Embryonic facial prominence (tissue), 1 donor: Measurements from ENCODE around the gene LRFN3.
A peak's percentile ranks its signal among the peaks of the same experiment; 100 is the strongest.
"Not testable (repeated sequence)": the region's sequence is repeated elsewhere in the genome, so short reads cannot be mapped to it uniquely, and the experiment has no call there.

ENCODE experiments used
- DNase-seq: peaks from one replicate; pipeline ENCODE4 v3.0.0-alpha.2; 2016; ENCODE audit errors: extremely low spot score

The LRFN3 gene, protein sequence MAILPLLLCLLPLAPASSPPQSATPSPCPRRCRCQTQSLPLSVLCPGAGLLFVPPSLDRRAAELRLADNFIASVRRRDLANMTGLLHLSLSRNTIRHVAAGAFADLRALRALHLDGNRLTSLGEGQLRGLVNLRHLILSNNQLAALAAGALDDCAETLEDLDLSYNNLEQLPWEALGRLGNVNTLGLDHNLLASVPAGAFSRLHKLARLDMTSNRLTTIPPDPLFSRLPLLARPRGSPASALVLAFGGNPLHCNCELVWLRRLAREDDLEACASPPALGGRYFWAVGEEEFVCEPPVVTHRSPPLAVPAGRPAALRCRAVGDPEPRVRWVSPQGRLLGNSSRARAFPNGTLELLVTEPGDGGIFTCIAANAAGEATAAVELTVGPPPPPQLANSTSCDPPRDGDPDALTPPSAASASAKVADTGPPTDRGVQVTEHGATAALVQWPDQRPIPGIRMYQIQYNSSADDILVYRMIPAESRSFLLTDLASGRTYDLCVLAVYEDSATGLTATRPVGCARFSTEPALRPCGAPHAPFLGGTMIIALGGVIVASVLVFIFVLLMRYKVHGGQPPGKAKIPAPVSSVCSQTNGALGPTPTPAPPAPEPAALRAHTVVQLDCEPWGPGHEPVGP

DNA sequence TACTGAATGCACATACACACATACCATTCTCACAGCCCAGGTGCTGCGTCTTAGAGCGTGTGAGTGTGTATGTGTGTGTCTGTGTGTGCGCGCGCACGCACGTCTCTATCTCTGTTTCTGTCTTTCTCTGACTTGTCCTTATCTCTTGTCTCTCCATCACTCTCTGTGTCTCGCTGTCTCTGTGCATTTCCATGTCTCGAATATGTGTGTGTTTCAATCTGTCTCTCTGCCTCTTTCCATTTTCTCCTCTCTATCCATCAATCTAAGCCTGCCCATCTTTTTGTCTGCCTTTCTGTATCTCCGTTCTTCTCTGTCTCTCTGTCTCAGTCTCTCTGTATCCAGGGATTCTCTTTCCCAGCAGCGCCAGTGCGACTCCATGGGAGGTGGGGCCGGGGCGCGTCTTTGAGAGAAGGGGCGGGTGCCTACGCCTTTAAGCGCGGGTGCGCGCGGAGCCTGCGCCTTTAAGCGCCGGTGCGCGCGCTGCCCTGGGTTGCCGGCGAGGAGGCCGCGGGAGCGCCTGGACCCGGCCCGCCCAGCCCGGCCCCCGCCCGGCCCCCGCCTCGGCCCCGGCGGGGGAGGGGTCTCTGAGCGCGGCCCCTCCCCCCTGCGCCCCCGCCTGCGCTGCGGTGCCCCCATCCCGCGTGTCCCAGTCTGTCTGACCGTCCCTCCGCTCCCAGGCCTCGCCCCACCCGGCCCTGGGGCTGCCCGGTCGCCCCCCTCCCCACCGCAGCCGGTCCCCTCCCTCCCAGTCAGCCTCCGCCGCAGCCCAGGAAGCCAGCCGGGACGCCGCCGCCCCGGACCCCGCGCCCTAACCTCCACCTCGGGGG is at the start of gene LRFN3:
Gene LRFN3, plus strand, starts transcription at position 464 of the 827 bp plus-strand sequence. CDS start 3,052 bp downstream, outside the sequence.
- DNase-seq = no peak

DNA sequence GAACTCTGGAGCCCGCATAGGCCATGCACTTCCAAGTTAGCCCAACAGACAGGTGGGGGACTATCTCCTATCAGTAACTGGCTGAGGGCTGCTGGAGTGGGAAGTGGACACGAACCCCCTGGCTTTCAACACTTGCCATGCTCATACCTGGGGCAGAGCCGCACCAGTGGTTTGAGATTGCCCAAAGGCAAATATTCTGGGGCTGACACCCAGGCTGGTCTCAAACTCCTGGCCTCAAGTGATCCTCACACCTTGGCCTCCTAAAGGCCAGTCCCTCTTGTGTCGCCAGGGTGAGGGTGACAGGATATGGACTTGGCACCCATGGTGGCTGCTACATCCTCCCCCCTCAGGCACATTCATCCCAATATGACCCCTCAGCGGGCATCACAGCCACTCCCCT is 49.0 kb upstream of the LRFN3 start:
- no peak for DNase-seq

DNA sequence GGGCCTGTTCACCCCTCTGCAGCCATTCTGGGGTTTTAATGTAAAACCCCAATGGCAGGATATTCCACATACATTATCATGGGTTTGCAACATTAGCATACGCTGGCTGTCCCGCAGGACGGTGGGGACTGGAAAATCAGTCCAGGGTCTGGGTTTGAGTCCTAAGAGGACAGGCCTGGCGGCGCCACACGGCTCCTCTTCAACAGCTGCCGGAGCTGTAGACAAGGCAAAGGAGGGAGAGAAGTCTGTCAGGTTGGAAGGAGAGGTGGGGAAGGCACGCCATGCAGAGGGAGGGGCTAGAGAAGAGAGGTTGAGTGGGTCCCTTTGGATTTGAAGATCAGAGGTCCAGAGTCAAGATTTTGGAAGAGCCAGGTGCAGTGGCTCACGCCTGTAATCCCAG is 47.8 kb upstream of the LRFN3 start:
- no peak for DNase-seq

DNA sequence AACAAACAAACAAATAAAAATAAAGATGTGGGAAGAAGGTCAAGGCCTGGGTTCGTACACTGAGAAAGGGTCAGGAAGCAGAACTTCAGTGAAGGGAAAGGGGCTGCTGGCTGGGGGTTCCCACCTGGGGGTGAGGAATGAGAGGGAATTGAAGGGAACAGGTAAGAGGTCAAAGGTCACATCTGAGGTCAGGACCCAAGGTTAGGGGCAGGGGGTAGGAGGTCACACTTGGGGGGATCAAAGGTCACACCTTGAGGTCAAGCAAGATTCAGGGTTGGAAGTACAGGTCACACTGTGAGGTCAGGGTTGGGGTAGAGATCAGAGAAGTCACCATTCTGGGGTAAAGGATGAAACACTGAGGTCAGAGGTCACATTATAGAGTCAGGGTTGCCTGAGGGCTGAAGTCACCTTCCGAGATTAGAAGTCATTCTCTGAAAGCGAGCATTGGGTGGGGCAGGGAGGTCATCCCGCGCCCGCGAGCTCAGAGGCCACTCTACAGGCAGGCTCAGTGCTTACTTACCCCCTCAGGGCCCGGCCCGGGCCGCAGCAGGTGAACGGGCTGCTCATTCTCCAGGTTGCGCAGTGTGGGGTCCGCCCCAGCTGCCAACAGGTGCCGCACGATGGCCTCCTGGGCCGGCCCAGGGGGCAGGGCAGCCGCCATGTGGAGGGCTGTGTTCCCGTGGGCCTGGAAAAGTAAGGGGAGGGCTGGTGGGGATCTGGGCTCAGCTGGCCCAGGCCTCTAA is 46.6 kb upstream of the LRFN3 start:
- DNase-seq = no peak

DNA sequence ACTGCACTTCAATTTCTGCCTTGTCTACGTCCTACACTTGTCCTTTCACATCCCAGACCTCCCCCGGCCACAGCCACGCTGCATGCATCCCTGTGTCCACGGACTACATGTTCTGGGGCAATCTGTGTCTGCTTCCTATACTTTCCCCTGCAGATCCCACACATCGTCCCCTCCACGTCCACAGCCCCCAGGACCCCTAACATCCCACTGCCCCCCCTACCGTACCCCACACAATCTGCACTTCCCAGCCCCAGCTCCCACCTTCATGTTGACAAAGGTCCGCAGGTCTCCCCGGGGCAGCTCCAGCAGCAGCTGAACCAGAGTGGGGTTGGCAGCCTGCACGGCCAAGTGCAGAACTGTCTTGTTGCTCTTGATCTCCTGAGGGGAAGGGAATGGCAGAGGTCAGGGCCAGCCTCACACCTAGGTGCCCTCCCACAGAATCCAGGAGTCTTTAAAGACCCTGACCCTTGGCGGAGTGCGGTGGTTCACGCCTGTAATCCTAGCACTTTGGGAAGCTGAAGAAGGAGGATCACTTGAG is 46.0 kb upstream of the LRFN3 start:
- DNase-seq = no peak

DNA sequence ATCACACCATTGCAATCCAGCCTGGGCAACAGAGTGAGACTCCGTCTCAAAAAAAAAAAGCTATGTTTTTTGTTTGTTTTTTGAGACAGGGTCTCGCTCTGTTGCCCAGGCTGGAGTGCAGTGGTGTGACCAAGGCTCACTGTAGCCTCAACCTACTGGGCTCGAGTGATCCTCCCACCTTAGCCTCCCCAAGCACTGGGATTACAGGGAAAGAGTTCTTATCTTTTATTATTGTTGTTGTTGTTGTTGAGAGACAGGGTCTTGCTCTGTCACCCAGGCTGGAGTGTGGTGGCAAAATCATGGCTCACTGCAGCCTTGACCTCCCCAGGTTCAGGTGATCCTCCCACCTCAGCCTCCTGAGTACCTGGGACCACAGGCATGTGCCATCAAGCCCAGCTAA is 44.4 kb upstream of the LRFN3 start:
- not testable (repeated sequence) for DNase-seq

DNA sequence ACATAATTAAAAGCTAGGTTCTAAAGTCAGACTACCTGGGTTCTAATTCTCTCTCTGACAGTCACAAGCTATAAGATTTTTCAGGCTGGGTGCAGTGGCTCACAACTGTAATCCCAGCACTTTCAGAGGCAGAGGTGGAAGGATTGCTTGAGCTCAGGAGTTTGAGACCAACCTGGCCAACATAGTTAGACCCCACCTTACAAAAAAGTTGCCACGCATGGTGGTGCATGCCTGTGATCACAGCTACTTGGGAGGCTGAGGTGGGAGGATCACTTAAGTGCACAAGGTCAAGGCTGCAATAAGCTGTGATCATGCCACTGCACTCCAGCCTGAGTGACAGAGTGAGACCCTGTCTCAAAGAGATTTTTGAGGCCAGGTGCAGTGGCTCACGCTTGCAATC is 41.8 kb upstream of the LRFN3 start:
- no peak for DNase-seq

DNA sequence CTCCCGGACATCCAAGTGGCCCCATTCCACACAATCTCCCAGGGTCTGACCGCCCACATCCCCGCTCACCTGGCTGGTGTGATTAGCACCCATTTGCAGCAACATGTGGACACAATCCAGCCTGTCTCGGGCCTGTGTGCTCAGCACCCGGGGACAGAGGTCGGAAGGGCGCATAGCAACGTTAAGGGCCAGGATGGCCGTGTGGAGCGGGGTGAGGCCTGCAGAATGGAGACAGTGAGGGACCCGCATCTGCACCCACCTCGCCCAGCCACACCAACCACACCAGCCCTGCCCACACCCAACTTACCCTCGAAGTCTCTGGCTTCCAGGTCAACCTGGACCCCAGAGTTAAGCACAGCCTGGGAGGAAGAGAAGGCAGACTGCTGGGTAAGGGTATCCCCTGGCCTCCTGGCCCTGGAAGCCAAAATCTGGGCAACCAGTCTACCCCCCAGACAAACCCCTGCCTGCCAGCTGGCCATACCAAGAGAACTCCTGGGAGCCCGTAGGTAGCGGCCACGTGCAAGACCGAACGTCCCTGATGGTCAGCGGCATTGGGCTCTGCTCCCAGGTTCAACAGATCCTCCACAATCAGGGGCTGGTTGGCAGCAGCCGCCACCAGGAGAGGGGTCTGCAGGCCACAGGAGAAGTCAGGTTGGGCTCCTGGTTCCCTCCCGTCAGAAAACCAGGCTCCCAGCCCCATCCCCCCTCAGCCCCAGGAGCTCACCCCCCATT is 40.1 kb upstream of the LRFN3 start:
- DNase-seq = no peak

- no peak for DNase-seq
Observed at GRCh38 chr19:35896643-35897040, 39.5 kb upstream of the LRFN3 start.

- DNase-seq = no peak
Observed at GRCh38 chr19:35897706-35898451, 38.3 kb upstream of the LRFN3 start.

DNA sequence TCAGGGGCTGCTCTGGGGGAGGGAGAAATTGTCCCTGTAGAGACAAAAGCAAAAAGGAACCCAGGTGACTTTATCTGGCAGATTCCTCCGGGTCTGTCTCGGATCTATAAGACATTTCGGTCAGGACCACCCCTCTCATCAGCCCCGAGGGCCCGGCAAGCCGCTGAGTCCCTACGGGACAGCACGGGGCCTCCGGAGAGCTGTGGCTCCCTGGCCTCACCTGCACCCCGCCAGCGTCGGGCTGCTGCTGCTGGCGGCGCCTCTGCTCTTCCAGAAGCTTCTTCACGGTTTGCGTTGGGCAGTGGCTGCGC is 37.7 kb upstream of the LRFN3 start:
- no peak for DNase-seq

DNA sequence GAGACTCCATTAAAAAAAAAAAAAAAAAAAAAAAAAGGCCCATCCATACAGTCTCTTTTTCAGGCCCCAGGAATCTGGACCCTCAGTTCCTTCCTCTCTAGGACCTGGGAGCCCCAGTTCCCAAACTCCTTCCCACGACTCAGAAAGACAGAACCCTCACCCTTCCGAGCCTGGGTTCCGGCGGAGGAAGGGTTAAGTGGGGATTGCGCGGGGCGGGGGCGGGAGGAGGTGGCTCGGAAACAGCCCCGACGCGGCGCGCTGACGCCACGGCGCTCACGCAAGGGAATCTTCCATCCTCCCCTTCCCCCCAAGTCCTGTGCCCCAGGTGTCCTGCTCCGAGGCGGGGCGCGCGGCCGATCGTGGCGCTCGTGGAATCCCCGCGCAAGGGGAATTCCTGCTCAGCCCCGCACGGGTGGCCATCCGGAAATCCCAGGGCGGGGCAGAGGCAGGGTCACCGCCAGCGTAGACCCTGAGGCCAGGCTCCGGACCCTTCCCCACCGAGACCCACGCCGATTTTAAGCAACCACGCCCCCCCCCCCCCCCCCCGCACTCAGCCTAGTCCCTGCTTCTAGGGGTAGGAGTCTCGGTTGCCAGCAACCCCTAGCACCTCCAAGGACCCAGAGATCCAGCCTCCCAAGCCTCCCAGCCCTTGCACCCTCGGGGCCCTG is 36.5 kb upstream of the LRFN3 start:
- DNase-seq = peak; percentile 43

DNA sequence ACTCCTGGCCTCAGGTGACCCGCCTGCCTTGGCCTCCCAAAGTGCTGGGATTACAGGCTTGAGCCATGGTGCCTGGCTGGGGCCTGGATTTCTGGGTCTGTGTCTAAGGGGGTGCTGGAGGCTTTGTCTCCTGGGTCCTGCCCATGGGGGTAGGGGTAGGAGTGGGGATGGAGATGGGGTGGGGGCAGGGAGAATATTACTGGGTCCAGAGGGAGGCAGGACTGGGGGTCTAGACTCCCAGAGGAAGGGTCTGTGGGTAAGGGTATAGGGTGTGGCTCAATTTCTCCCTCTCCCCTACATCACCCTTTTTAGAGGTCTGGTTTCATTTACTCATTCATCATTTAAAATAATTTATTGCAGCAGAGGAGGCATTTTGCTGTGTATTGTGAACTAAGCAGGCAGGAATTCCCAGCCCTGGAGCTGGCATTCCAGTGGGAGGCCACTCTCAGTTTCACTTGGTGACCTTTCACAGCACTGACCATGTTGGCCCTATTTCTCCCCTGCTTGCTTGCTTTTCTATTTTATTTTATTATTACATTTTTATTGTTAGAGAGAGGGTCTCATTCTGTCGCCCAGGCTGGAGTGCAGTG is 35.0 kb upstream of the LRFN3 start:
- no peak for DNase-seq

- DNase-seq = no peak
Observed at GRCh38 chr19:35901854-35902661, 34.1 kb upstream of the LRFN3 start, which contains the start of gene HCST. HCST (plus strand) TSS chr19:35902529; CDS start chr19:35902594, 65 bp downstream.

GRCh38 chr19:35902870-35903475 is 33.2 kb upstream of the LRFN3 start:
- no peak for DNase-seq

DNA sequence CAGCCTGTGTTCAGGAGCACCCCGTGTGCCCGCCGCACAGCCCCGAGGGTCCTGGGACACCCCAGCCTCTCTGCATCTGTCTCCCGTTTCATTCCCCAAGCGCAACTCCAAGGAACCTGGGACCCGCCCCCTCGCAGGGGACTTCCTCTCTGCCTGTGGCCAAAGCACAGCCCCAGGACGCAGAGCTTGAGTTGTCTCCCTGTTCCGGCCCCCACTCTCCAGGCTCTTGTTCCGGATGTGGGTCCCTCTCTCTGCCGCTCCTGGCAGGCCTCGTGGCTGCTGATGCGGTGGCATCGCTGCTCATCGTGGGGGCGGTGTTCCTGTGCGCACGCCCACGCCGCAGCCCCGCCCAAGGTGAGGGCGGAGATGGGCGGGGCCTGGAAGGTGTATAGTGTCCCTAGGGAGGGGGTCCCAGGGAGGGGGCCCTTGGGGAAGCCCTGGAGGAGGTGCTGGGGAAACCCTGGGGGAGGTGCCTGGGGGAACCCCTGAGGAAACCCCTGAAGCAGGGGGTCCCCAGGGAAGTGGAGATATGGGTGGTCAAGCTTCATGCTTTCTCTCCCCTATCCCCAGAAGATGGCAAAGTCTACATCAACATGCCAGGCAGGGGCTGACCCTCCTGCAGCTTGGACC is 32.5 kb upstream of the LRFN3 start:
- DNase-seq = no peak

- no peak for DNase-seq
Observed at GRCh38 chr19:35904311-35905068, 31.7 kb upstream of the LRFN3 start.
